HG03558 (cell line): ENCODE data around the gene GHITM.
"Not testable (repeated sequence)": the region's sequence is repeated elsewhere in the genome, so short reads cannot be mapped to it uniquely, and the experiment has no call there.

Experiments used
- ATAC-seq: cut with Tn5 transposase; IDR thresholded peaks from one replicate; pipeline ENCODE4 v1.9.1; 2021; ENCODE audit warnings: moderate number of reproducible peaks; ENCODE audit not compliant: unreplicated experiment; ENCODE audit errors: extremely low read depth

GHITM gene

DNA sequence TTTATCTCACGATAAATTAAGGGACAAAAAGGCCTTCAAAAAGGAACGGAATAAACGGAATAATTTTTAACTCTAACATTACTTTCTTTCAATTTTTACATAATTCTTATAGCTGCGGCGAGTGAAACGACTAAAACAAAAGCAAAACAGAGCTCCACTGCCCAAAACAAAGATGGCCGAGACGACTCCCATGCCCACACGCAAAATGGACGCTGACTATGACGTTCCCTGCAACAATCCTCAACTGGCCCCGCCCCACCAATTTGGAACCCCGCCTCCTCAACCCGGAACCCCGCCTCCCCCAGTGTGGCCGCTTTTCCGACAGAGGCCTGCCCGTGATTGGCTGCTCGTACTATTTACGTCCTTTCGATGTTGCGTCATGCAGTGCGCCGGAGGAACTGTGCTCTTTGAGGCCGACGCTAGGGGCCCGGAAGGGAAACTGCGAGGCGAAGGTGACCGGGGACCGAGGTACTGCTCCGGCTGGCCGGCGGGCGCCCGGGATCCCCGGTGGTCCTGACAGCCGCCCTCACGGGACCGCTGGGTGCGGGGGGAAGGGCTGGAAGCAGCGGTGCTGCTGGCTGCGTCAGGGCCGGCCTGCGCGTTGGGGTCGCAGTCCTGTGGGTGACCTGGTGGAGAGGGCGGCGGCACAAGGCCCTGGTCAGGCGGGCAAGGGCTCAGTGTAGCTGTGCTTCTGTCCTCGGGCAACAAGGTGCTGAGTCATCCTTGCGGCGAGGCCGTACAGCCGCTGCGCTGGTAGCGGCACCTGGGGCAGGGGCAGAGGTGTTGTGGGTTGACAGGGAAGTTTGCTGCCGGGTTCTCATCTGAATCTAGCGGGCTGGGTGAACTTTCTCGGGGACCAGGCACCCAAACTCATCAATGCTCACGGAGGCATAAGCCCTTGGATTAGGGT, at the start of gene GHITM:
Gene GHITM, plus strand, starts transcription at position 384 of the 910 bp plus-strand sequence. CDS start 1,992 bp downstream, outside the sequence.
- ATAC-seq, result peak; percentile 98

DNA sequence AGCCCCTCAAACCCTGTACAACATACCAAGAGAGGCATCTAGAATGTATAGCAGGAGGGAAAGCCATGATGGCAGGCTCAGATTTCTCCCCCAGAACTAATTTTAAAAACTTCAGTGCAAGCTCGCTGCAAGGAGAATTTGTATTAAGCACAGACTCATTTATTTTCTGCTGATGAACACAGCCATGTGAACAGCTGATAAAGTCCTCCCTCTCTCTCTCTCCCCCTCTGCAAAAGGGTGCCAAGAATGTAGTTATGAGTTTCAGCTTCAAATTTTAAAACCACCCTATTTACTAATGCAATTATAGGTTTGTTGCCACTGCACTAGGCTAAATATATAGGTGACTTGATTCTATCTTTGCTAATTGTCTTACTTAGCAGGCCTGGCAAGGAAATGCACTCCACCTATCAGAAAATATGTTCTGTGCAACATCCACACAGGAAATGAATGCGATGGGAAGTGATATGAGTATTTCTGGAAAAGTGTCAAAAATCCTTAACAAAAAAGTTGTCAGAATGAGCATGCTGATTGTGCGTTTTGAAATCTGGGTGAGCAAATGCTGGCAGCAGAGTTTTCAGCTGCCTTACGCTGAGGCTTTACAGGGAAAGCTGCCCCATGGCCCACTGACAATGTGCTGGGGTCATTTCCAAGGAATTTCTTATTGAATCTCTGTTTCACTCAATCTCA, 43.4 kb upstream of the GHITM start:
- no peak for ATAC-seq

- no peak for ATAC-seq
Observed at GRCh38 chr10:84097787-84098353, 41.4 kb upstream of the GHITM start.

DNA sequence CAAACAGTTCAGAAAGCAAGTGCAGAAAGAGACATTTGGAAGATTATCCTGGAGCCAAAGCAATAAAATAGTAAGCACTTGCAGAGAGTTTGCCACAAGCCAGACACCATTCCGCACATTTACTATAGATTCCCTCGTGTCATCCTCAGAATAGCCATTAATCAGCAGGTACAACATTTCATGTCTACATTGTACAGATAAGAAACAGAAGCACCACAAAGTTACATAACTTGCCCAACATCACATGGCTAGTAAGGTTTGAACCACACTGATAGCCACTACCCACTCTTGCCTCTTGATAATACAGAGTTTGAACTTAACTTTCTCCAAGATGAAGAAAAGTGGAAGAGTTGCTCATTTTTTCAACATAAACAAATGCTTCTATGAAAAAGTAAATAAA, 40.6 kb upstream of the GHITM start:
- no peak for ATAC-seq

DNA sequence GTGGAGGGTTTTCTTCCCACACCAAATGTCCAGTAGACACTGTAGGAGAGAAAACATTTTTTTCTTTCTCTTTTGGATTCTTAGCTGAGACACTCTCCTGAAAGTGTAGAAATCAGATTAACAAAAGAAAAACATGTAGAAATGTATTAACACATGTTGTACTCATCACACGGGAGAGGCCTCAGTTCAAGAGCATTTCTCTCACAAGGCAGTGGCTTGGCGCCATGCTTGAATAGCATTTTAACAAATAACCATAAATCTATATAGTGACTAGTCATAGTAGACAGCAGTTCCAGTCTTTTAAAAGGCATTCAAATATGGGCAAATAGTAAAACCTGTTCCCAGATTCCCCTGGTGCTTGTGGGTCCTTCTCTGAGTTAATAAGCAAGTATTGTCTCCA, 38.3 kb upstream of the GHITM start:
- ATAC-seq, result no peak

DNA sequence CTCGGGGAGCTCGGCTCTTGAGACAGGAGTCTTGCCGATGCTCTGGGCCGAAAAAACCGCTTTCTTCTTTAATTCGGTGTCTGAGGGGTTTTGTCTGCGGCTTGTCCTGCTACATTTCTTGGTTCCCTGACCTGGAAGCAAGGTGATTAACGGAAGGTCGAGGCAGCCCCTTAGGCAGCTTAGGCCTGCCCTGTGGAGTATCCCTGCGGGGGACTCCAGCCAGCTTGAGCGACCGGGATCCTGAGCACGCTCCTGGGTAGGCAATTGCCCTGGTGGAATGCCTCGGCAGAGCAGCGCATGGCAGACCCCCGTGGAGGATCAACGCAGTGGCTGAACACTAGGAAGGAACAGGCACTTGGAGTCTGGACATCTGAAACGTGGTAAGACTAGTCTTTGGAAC, 30.5 kb upstream of the GHITM start:
- ATAC-seq, result no peak

DNA sequence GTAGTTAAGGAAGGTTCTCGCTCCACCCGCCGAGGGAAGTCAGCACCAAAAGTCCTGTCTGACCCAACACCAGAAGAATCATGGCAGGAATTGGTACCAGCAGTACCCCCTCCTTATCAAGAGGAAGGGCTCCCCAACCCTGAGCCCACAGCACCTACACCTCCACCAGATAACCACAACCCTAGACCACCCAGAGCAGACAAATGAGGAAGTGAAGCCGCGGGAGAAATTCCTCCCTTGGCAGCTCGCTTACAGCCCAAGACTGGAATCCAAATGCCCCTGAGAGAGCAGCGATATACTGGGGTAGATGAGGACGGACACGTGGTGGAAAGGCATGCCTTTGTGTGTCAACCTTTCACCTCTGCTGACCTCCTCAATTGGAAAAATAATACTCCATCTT, 29.5 kb upstream of the GHITM start:
- not testable (repeated sequence) for ATAC-seq

GRCh38 chr10:84113468-84113867, 25.8 kb upstream of the GHITM start:
- not testable (repeated sequence) for ATAC-seq

GRCh38 chr10:84114088-84114667, 25.1 kb upstream of the GHITM start:
- no peak for ATAC-seq

GRCh38 chr10:84117204-84117603, 22.1 kb upstream of the GHITM start:
- ATAC-seq, result not testable (repeated sequence)

DNA sequence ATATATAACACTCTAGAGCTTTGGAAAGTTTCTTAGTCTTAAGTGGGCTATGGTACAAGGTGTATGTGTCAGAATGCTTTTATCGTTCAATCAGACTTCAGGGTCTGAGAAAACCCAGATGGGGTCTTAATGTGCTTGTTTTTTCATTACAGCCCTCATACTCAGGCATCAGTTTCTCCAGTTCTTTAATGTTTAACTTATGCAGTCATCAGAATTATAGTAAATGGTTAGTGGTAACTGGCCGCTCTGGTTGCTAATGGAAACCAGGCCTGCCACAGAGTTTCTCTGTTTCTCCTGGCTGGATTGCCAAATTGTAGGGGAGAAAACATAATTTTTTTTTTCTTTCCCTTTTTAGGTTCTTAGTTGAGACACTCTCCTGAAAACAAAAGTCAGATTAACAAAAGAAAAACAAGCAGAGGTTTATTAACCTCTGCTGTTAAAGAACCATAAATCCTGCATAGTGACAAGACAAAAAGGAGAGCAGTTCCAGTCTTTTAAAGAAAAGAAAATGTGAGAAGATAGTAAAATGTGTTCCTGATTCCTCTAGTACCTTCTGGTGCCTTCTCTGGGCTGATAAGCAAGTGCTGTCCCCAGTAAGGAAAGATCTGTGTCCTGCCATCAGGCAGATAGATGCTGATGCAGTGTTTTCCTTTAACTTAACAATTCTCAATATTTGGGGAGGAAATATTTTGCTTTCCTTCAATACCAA, 21.5 kb upstream of the GHITM start:
- no peak for ATAC-seq

DNA sequence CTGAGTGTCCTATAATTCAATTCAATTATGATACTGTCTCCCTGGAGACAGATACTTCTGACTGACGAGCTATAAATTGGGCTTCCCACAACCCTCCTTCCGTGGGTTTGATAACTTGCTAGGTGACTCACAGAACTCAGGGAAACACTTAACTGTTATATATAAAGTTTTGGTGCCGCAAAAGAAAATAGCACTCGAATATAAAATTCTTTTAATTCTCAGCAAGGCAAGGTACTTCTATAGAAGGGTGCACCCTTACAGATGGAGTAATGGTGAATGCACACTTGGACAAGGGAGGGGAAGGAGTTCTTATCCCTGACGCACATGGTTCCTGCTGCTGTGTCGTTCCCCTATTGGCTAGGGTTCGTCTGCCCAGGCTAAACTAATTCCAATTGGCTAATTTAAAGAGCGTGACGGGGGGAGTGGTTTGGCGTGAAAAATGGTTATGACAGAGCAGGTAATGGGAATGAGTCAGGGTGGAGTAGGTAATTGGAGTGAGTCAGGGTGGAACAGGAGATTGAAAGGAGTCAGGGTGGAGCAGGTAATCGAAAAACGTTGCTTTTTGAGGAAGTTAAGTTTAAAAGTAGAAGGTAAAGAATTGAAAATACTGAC, 20.8 kb upstream of the GHITM start:
- ATAC-seq, result no peak

DNA sequence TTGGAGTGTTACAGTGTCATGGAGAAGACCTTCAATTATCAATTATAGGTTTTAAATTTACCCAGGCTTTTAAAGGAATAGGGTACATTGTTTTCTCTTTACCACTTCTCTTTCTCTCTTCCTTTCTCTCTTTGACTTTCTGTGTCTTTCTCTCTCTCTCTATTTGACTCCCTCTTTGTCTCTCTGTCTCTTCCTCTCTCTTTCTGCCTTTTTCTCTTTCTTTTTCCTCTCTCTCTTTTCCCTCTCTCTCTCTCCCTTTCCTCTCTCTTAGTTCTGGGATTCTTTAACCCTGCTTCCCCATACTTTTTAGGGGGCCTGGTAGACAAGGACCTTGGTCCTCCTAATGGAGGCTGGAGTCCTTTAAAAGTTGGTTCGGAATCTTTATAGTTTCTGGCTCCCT, 15.9 kb upstream of the GHITM start:
- ATAC-seq, result no peak

GRCh38 chr10:84125910-84126784, 13.2 kb upstream of the GHITM start:
- not testable (repeated sequence) for ATAC-seq

DNA sequence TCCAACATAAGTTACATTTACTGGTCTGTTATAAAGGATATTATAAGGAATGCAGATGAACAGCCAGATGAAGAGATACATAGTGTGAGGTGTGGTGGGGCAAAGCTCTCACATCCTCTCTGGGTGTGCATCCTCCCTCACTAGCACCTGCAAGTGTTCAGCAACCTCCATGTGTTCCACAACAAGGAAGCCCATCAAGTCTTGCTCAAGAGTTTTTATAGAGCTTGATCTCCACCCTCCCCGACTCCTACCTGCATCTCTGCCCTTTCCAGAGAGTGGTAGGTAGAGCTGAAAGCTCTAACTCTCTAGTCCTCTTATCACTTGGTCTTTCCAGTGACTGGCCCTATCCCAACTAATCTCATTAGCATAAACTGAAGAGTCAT, 12.5 kb upstream of the GHITM start:
- no peak for ATAC-seq

DNA sequence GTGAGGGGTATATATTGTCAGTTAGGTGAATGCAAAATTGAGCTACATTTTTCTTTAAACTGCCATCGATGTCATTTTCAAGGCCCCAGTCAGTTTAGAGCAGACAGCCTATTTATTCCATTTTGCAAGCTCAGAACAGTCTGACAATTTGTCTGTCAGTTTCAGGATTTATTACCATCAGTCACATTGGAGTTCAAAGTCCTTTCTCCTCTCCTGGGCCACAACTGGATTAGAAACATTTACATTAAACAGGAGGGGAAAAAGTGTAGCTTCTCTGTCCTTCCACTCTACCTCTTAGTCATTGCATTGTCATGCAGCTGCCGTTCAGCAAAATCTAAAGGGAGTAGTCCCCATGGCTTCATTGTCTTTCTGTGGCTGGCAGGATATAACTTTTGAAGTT, 3.5 kb upstream of the GHITM start:
- no peak for ATAC-seq

- no peak for ATAC-seq
Observed at GRCh38 chr10:84137811-84138210, 1.5 kb upstream of the GHITM start.

- peak; percentile 0 for ATAC-seq
Observed at GRCh38 chr10:84138478-84139125, 707 bp upstream of the GHITM start.
